Embryonic facial prominence (tissue), 1 donor: Measurements from ENCODE around the gene GGA1.

ENCODE experiments used
- DNase-seq: peaks from one replicate; pipeline ENCODE4 v3.0.0-alpha.2; 2016; ENCODE audit errors: extremely low spot score

The GGA1 gene

DNA sequence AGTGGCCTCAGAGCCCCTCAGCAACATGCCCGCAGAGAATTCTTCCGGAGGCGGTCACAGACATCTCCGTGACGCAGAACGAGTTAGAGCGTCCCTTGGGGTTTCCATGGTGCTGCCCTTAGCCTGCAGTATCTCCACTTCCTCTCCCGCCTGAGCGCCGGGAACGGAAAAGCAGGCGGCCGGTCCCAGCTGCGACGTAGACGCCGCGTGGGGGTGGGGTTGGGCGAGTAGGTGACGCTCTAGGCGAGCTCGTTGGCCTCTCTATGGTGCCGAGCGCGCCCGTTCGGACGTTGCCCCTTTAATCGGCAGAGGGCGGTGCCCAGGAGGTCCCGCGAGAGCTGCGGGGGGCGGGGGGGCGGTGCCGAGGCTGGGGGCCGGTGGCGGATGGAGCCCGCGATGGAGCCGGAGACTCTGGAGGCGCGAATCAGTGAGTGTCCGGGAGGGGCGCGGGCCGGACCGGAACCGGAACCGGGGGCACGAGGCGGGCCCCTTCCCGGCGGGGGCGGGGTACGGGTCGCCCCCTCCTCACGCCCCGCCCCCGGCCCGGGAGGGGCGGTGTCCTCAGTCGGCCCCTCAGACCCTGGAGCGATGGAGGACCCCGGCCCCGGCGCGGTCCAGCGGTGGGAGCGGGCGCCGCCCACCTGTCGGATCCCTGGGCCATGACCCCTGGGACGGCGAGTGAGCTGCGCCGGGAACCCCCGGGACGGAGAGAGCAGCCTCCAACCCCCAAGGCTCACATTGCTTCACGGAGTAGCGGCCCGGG is at the start of gene GGA1:
Gene GGA1 (plus strand): TSS at position 358 of the 763 bp plus-strand sequence. CDS start 27 bp downstream, at position 385.
- DNase-seq = peak; percentile 85

DNA sequence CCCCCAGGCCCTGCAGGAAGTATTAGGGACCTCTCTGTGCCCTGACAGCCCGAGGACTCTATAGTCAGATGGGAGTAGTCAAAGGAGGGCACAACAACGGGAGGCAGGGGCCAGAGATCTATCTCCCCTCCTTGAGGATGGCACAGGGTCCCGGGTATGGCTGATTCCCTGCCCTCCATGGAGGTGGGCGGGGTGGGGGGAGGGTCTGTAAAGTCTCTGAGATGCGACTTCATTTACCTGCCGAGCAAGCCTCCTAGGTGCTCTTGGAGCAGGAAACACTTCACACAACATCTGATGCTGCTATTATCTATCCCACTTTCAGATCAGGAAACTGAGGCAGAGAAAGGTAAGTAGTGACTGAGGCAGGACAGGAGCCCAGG is 49.1 kb upstream of the GGA1 start:
- no peak for DNase-seq

DNA sequence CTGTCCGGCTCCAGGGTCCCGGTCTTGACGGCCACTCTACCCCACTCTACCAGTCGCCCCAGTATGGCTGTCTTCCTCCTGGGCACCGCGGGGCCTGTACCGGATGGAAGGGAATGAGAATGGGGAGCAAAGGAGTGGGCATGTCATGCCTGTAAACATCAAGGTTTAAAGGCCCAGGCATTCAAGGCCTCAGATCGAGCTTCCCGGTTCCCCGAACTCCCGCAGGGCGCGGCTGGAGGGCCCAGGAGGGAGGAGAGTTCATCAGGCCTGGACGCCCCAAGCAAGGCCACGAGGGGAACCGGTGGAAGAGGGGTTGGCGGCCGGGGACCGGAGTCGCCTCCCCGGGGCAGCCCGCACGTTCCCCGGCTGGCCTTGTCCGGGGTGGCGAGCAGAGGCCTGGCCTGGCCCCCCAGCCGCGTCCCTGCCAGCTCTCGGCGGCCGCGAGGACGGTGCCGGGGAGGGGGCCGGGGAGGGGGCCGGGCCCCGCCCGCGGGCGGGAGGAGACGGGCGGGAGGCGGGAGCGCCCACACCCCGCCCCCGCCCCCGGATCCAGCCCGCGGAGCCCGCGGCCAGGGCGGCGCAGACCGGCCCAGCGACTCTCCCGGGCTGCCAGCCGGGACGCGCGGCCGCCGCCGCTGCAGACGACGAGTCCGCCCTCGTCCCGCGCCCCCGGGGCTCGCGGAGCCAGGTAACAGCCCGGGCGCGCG is 48.6 kb upstream of the GGA1 start, which contains the start of gene CDC42EP1:
Gene CDC42EP1 (plus strand): TSS at position 580 of the 707 bp plus-strand sequence. CDS start 5,870 bp downstream, outside the sequence.
- no peak for DNase-seq

- no peak for DNase-seq
Measured at GRCh38 chr22:37560608-37561211, 47.9 kb upstream of the GGA1 start.

DNA sequence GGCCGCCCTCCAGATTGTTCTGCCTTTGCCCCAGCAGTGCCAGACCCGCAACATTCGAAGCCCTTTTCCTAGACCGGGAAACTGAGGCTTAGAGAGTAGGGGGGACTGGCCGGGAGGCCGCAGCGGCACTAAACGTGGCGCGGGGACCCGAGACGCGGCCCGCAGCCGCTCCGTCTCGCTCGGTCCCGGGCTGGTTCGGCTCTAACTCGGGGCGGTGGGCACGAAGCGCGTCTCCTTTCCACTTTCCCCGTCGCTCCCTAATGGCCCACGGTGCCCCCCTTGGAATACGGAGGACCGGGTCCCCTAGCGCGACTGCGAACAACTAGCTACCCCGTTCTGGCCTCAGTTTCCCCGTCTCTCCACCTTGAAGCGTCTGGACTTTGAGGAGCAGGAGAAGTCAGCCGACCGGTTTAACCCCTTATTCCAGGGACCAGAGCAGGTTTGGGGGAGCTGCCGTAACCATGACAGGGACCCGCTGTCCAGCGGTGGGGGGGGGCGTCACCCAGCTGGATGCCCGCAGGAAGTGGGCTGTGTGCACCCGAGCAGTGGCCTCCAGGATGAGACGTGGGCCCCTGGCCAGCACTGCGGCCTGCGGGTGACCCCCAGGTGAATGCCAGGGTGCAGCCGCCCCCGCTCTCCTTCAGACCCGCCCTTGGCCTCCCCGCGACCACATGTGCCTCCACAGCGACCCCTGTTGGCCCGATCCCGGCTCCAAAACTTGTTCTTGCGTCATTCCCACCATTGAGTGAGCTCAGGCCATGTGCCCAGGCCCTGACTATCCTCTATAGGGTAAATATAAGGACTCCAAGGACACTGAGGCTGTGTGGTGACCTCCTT is 47.2 kb upstream of the GGA1 start:
- peak; percentile 61 for DNase-seq

- no peak for DNase-seq
Measured at GRCh38 chr22:37562049-37562875, 46.4 kb upstream of the GGA1 start.

DNA sequence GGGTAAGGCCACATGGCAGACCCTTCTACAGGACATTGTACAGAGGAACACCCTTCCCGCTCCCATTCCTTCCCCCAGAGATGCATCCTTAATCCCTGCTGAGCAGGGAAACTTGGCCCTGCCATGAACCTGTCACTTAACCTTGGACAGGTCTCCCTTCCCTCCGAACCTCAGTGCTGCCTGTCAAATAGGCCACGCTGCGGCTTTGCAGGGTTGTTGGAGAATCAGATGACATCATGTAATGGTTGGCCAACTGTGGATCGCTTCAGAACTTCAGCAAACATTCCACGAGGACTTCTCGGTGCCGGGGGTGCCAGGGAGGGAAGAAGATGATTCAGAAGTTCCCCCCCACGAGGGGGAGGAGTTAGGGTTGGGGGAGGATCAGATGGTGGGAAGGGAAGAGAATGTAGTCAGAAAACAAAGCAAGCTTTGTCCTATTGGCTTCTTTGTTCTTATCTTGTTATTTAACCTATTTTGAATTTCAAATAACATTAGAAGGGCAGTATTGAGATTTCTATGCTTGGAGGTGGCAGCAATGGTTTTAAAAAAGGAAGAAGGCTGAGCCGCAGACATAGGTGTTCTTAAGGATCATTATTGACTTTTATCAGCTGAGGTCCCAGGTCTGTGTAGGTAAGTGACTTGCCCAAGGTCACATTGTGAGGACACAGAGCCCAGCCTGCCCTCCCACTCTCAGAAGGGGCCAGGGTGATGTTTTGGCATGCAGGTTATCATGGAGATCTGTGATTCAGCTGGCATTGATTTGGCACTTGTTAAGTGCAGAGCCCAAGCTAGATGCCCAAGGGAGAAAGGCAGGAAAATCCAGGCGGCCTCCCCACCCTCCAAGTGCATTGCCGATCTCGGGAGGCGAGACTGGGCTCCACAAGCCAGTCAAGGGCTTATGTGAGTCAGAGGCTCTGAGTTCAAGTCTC is 45.2 kb upstream of the GGA1 start:
- DNase-seq = no peak

DNA sequence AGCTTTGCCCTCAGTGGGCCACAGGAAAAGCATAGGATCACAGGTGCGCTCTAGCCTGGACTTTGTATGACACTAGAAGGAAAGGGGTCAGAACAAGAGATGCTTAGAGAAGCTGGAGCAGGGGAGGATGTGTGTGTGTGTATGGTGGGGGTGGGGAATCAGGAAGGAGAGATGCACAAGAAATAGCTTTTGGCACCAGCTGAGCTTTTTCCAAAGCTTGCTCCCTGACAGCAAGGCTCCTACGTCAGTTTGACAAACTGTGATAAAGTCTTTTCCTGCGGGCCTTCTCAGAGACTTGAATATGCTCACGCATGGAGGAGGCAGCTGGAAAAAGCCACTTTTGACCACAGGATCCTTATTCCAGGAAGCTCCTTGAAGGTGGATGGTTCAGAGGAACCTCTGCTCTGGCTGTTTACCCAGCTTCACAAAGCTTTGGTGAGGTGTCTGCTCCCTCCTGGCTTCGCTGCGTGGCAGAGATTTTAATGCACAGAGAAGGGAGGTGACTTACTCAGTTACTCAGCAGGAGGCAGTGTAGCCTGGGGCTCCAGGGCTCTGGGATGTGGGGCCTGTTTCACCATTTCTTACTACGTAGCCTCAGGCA is 44.4 kb upstream of the GGA1 start:
- no peak for DNase-seq

- DNase-seq = no peak
Measured at GRCh38 chr22:37565830-37566229, 42.8 kb upstream of the GGA1 start.

GRCh38 chr22:37566329-37566837 is 42.3 kb upstream of the GGA1 start:
- no peak for DNase-seq

DNA sequence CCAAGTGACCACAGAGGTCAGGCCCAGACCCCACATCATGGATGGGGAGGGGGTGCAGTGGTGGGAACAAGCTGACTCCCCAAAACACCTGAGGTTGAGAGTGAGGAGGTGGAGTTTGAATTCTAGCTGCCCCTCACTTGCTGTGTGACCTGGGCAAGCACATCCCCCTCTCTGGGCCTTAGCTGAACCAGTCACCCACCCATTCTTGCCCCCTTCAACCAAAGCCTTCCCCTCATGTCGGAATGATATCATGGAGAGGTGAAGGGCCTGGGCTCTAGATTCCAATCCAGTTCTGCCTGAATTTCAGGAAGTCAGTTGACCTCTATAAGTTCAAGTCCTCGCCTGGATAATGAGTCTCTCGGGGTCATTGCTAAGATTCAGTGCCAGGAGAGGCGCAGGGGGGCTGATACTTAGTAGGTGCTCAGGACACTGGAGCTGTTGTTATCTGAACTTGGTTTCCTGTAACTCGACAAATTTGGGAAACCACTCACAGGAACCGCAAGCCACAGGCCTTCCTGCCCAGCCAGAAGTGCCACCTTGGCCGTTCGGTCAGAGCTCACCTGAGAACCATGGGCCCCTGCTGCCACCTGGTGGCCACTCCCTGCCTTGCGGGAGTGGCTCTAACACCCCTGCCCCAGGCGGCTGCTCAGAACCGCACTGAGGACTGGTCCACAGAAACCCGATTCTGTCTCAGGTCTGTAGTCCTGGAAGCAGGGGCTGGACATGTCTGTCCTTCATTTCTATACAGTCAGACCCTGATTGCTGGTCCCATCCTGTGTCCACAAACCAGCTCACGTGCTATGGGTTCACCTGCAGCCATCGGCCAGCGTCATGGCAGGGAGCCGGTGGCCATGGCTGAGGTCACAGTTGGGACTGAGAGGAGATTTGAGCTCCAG is 41.5 kb upstream of the GGA1 start:
- DNase-seq = no peak

DNA sequence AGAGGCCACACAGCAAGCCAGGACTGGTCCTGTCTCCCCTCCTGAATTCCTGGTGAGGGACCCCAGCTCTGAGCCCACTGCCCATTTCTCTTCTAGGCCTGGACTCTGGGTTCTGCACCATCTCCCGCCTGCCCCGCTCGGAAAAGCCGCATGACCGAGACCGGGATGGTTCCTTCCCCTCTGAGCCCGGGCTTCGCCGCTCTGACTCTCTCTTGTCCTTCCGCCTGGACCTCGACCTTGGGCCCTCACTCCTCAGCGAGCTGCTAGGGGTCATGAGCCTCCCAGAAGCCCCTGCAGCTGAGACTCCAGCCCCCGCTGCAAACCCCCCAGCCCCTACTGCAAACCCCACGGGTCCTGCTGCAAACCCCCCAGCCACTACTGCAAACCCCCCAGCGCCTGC is 40.6 kb upstream of the GGA1 start:
- no peak for DNase-seq

- DNase-seq = no peak
Measured at GRCh38 chr22:37568448-37569008, 40.1 kb upstream of the GGA1 start.

DNA sequence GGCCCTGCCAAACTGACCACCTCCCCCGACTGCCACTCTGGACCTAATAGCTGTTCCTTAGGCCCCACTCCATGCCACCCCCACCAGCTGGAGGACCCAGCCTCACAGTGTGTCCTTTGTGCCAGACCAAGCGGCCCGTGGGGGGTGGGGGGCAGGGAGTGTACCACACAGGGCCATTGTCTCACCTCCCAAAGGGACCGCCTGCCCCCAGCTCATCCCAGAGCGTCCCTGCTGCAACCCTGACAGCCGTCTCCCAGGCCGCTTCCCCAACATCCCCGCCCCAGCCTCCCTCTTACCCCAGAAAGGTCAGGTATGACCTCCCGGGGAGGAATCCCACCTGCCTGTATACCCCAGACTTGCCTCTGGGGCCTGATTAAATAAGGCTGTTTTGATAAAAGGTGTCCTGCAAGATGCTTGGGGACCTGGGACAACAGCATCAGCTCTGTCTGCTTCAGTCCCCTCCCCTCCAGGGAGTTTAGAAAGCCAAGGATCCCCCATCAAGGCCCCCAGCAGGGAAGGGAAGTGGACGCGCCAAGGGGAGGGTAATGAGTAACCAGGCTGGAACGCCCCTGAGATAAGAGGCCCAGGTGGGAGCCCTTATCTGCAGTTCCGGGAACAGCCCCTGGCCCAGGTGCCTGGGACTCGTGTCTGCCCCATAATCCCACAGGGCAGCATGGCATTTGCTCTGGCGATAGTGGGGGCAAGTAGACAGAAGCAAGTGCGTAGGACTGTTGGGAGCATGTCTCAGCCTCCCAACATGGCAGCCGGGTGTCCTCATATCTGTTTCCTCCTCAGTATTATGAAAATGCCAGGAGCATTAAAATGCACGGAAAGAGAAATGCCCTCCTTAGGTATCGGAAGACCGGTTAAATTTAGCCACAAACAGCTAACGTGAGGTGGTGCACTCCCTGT is 39.4 kb upstream of the GGA1 start:
- no peak for DNase-seq

DNA sequence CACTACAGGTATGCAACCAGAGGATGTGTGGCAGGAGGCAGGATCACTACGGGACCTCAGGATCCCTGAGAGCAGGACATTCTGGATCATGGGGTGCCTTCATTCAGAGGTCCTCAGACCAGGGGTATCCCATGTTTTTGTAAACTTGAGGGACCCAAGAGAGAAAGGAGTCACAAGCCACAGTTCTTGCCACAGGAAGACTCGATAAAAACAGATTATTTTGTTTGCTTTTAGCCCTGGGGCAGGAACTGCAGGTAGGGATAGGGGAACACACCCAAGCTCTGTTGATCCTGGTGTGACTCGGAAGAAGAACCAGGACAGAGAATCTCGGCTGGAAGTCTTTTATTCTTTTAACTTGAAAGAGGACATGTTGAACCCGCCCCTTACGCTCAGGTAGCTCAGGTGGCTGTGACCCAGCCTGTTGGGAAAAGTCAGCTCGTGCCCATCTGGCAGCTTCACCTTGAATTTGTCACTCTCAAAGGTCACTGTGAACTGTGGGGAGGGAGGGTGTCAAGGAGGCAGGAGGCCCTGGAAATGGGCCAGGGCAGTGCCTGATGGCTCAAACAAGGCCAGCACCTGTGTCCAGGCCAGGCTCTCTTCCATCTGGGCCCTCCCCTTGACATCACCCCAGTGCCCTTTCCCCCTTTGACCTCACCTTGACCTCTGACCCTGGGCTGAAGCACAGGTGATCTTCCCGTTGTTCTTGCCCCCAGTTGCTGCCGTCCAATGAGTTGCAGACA is 38.5 kb upstream of the GGA1 start:
- DNase-seq = no peak

GRCh38 chr22:37570661-37570976 is 38.0 kb upstream of the GGA1 start:
- no peak for DNase-seq
